Measurements from ENCODE around the gene DOC2A.
"Not testable (repeated sequence)": the region's sequence is repeated elsewhere in the genome, so short reads cannot be mapped to it uniquely, and the experiment has no call there.

DOC2A gene

DNA sequence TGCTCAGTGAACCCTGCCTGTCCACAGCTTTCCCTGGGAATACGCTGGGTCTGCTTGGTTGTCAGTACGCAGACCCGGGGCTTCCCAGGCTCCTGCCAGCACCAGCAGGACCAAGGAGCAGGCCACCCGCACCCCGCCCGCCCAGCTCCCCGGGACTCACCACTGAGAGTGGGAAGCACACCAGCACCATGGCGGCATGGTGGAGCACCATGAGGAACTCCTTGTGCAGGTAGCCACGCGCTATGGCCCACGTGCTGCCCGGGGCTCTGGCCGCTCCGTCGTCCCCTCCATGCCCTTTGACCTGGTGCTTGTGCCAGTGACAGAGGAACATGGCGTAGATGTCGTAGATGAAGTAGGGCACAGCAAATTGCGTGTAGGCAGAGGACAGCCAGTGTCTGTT is 15.6 kb upstream of the DOC2A start:
- Histone ChIP-seq H3K27me3 (ENCODE audit: control insufficient read depth in 1 of 2, insufficient read depth in 2 of 2, low read length in 2 of 2) (peaks cover 26 to 32% of the 10 kb centered on the region in 2 donors), H3K9ac (ENCODE audit: low read length in 2 of 2) (no peak overlapping the region), H3K4me1 (ENCODE audit: control insufficient read depth, insufficient read depth, low read length) (peaks cover 12% of the 10 kb centered on the region), H3K4me3 (ENCODE audit: low read length in 2 of 2) (no peak overlapping the region), H3K36me3 (ENCODE audit: control insufficient read depth in 2 of 2, insufficient read depth in 2 of 2, low read length in 2 of 2) (no peaks in the 10 kb centered on the region), H3K9me3 (ENCODE audit: control insufficient read depth in 2 of 2, low read length in 2 of 2) (no peaks in the 10 kb centered on the region), H3K27ac (ENCODE audit: low read length) (no peak overlapping the region)

DNA sequence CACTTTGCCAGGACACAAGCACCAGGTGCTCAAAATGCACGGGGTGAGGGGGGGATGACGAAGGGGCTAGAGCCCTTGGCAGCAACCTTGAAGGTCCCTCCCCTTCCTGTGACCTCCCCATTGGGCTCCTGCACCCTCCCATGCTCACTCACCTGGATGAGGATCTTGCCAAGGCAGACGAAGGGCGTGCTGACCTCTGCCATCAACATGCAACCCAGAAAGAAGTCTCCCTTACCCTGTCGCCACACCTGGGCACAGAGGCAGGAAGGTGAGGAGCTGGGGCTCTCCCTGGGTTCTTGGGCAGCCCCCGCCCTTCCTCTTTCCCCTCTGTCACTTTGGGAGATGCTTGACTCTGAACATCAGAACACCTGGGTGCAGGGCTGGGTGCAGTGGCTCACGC is 14.7 kb upstream of the DOC2A start:
- Histone ChIP-seq H3K9ac (ENCODE audit: low read length in 2 of 2) (no peak overlapping the region), H3K9me3 (ENCODE audit: control insufficient read depth in 2 of 2, low read length in 2 of 2) (no peaks in the 10 kb centered on the region), H3K27ac (ENCODE audit: low read length) (no peak overlapping the region), H3K4me1 (ENCODE audit: control insufficient read depth, insufficient read depth, low read length) (peaks cover 13% of the 10 kb centered on the region), H3K4me3 (ENCODE audit: low read length in 2 of 2) (no peak overlapping the region), H3K27me3 (ENCODE audit: control insufficient read depth in 1 of 2, insufficient read depth in 2 of 2, low read length in 2 of 2) (peaks cover 23 to 25% of the 10 kb centered on the region in 2 donors), H3K36me3 (ENCODE audit: control insufficient read depth in 2 of 2, insufficient read depth in 2 of 2, low read length in 2 of 2) (no peaks in the 10 kb centered on the region)

DNA sequence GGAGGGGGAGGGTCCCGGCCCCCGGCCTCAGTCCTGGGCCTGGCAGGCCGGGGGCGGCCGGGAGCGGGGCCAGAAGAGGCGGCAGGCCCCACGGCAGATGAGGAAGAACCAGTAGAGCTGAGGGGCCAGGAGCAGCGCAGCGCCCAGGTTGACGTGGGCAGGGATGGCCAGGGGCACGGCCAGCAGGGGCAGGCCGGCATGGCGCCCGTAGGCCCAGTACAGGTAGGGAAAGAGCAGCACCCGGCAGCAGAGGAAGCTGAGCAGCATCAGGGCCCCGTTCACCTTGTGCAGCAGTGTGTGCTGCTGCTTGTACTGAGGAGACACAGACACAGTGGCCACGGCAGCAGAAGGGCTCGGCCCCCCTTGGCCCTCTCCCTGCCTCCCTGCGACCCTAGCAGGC is 14.3 kb upstream of the DOC2A start:
- Histone ChIP-seq H3K36me3 (ENCODE audit: control insufficient read depth in 2 of 2, insufficient read depth in 2 of 2, low read length in 2 of 2) (no peaks in the 10 kb centered on the region), H3K9me3 (ENCODE audit: control insufficient read depth in 2 of 2, low read length in 2 of 2) (no peaks in the 10 kb centered on the region), H3K27ac (ENCODE audit: low read length) (no peak overlapping the region), H3K9ac (ENCODE audit: low read length in 2 of 2) (no peak overlapping the region), H3K4me3 (ENCODE audit: low read length in 2 of 2) (no peak overlapping the region), H3K27me3 (ENCODE audit: control insufficient read depth in 1 of 2, insufficient read depth in 2 of 2, low read length in 2 of 2) (peaks cover 22% of the 10 kb centered on the region in 2 donors), H3K4me1 (ENCODE audit: control insufficient read depth, insufficient read depth, low read length) (peaks cover 13% of the 10 kb centered on the region)

DNA sequence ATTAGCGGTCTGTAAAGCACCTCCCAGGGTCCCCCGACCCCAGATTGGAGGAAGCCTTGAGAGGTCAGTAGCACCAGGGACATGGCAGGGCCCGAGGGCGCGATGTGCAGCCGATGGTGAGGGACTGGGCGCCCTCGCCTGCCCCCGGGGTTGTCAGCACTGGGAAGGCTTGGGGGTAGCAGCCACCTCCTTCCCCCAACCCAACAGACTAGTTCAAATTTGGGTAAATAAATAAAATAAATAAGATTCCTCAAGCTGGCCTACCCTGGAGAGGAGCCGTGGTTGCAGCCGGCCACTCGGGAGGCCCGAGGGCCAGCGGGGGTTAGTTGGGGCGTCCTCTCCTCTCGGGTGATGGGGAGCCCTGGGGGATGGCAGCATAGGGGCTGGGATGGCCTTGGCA is 13.6 kb upstream of the DOC2A start:
- peaks cover 15% of the 10 kb centered on the region in 2 donors for H3K27me3 ChIP-seq (ENCODE audit: control insufficient read depth in 1 of 2, insufficient read depth in 2 of 2, low read length in 2 of 2)

DNA sequence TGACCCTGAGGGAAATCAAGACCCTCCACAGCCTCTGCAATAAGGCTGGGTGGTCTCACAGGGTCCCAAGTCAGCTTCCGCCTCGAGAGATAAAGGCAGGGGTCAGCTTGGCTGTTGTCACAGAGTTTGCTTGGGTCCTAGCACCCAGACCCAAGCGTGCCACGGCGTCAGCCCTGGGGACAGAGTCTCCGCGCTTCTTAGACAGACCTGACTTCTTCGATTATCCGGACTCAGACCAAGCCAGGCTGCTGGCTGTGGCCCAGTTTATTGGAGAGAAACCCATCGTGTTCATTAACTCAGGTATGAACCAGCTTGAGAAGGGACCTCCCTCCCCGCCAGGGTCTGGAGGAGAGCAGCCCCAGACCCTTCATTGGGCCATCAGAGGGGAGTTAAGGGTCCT is 12.8 kb upstream of the DOC2A start:
- no peak overlapping the region for H3K27ac ChIP-seq (ENCODE audit: low read length)
- peaks cover 13% of the 10 kb centered on the region for H3K4me1 ChIP-seq (ENCODE audit: control insufficient read depth, insufficient read depth, low read length)
- peaks cover 6 to 12% of the 10 kb centered on the region in 2 donors for H3K27me3 ChIP-seq (ENCODE audit: control insufficient read depth in 1 of 2, insufficient read depth in 2 of 2, low read length in 2 of 2)
- H3K9ac ChIP-seq (ENCODE audit: low read length in 2 of 2) = no peak overlapping the region
- H3K4me3 ChIP-seq (ENCODE audit: low read length in 2 of 2) = no peak overlapping the region
- no peaks in the 10 kb centered on the region for H3K9me3 ChIP-seq (ENCODE audit: control insufficient read depth in 2 of 2, low read length in 2 of 2)
- no peaks in the 10 kb centered on the region for H3K36me3 ChIP-seq (ENCODE audit: control insufficient read depth in 2 of 2, insufficient read depth in 2 of 2, low read length in 2 of 2)

More for the DNA sequence above, 13.6 kb upstream of the DOC2A start:
- Histone ChIP-seq H3K27ac (ENCODE audit: low read length) (no peak overlapping the region), H3K36me3 (ENCODE audit: control insufficient read depth in 2 of 2, insufficient read depth in 2 of 2, low read length in 2 of 2) (no peaks in the 10 kb centered on the region), H3K4me3 (ENCODE audit: low read length in 2 of 2) (no peak overlapping the region), H3K9me3 (ENCODE audit: control insufficient read depth in 2 of 2, low read length in 2 of 2) (no peaks in the 10 kb centered on the region), H3K4me1 (ENCODE audit: control insufficient read depth, insufficient read depth, low read length) (peaks cover 13% of the 10 kb centered on the region), H3K9ac (ENCODE audit: low read length in 2 of 2) (no peak overlapping the region)

DNA sequence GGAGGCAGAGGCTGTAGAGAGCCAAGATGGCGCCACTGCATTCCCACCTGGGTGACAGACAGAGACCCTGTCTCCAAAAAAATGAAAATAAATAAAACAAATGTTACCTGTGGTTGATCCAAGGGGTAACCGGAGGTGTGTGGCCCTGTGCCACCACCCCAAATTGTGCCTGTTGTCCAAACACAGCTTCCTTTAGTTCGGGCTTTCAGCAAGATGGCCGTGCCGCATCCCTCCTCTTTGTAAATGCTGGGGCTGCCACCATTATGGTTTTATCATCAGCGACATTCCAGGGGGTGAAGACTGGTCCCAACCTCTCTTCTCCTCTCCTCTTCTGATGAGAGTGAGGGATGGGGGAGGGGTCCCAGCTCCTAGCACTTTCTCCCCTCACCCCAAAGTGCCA is 12.1 kb upstream of the DOC2A start, which contains the start of gene C16orf92:
TSS of gene C16orf92 (plus strand) at position 312 of the 400 bp plus-strand sequence. CDS start 143 bp downstream, outside the sequence.
- Histone ChIP-seq H3K4me3 (ENCODE audit: low read length in 2 of 2) (no peak within 1 kb of the TSS), H3K4me1 (ENCODE audit: control insufficient read depth, insufficient read depth, low read length) (peaks cover 13% of the 10 kb centered on the region), H3K9ac (ENCODE audit: low read length in 2 of 2) (no peak within 1 kb of the TSS), H3K27me3 (ENCODE audit: control insufficient read depth in 1 of 2, insufficient read depth in 2 of 2, low read length in 2 of 2) (peaks cover 5 to 6% of the 10 kb centered on the region in 2 donors), H3K36me3 (ENCODE audit: control insufficient read depth in 2 of 2, insufficient read depth in 2 of 2, low read length in 2 of 2) (no peaks in the 10 kb centered on the region), H3K27ac (ENCODE audit: low read length) (no peak within 1 kb of the TSS), H3K9me3 (ENCODE audit: control insufficient read depth in 2 of 2, low read length in 2 of 2) (no peaks in the 10 kb centered on the region)

DNA sequence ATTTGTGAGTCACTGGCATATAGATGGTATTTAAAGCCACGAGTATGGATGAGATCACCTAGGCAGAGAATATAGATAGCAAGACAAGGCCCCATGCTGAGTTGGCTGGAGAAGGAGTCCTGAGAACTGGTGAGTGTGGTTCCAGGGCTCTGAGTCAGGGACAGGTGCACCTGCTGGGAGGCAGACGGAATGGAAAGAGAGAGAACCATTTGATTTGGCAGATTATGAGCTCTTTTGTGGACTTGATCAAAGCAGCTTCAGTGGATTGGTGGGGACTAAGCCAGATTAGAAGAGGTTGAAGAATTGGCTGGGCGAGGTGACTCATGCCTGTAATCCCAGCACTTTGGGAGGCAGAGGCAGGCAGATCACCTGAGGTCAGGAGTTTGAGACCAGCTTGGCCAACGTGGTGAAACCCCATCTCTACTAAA is 7.9 kb upstream of the DOC2A start:
- H3K9me3 ChIP-seq (ENCODE audit: control insufficient read depth in 2 of 2, low read length in 2 of 2) = no peaks in the 10 kb centered on the region
- peaks cover 11% of the 10 kb centered on the region for H3K4me1 ChIP-seq (ENCODE audit: control insufficient read depth, insufficient read depth, low read length)
- no peak overlapping the region for H3K9ac ChIP-seq (ENCODE audit: low read length in 2 of 2)
- no peak overlapping the region for H3K27ac ChIP-seq (ENCODE audit: low read length)
- H3K4me3 ChIP-seq (ENCODE audit: low read length in 2 of 2) = no peak overlapping the region
- H3K36me3 ChIP-seq (ENCODE audit: control insufficient read depth in 2 of 2, insufficient read depth in 2 of 2, low read length in 2 of 2) = no peaks in the 10 kb centered on the region
- H3K27me3 ChIP-seq (ENCODE audit: control insufficient read depth in 1 of 2, insufficient read depth in 2 of 2, low read length in 2 of 2) = no peaks in the 10 kb centered on the region

DNA sequence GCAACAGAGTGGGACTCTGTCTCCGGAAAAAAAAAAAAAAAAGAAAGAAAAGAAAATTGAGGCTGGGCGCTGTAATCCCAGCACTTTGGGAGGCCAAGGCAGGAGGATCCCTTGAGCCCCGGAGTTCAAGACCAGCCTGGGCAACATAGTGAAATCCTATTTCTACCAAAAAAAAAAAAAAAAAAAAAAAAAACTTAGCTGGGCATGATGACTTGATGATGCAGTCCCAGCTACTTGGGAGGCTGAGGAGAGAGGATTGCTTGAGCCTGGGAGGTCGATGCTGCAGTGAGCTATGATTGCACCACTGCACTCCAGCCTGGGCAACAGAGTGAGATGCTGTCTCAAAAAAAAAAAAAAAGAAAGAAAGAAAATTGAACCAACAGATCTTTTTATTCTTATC is 7.1 kb upstream of the DOC2A start:
- H3K27me3 ChIP-seq (ENCODE audit: control insufficient read depth in 1 of 2, insufficient read depth in 2 of 2, low read length in 2 of 2); H3K27ac ChIP-seq (ENCODE audit: low read length); H3K36me3 ChIP-seq (ENCODE audit: control insufficient read depth in 2 of 2, insufficient read depth in 2 of 2, low read length in 2 of 2); H3K9ac ChIP-seq (ENCODE audit: low read length in 2 of 2); H3K9me3 ChIP-seq (ENCODE audit: control insufficient read depth in 2 of 2, low read length in 2 of 2); H3K4me3 ChIP-seq (ENCODE audit: low read length in 2 of 2): not testable (repeated sequence)
- H3K4me1 ChIP-seq (ENCODE audit: control insufficient read depth, insufficient read depth, low read length) = peaks cover 11% of the 10 kb centered on the region

DNA sequence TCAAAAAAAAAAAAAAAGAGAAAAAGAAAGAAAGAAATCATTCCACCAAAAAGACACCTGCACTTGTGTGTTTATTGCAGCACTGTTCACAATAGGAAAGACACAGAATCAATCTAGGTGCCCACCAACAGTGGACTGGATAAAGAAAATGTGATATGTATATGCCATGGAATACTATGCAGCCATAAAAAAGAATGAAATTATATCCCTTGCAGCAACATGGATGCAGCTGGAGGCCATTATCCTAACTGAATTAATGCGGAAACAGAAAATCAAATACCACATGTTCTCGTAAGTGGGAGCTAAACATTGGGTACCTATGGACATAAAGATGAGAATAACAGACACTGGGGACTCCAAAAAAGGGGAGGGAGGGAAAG is 6.4 kb upstream of the DOC2A start:
- no peak overlapping the region for H3K9ac ChIP-seq (ENCODE audit: low read length in 2 of 2)
- H3K27me3 ChIP-seq (ENCODE audit: control insufficient read depth in 1 of 2, insufficient read depth in 2 of 2, low read length in 2 of 2) = peaks cover 0 to 1% of the 10 kb centered on the region in 2 donors
- no peak overlapping the region for H3K27ac ChIP-seq (ENCODE audit: low read length)
- peaks cover 11% of the 10 kb centered on the region for H3K4me1 ChIP-seq (ENCODE audit: control insufficient read depth, insufficient read depth, low read length)
- H3K4me3 ChIP-seq (ENCODE audit: low read length in 2 of 2) = no peak overlapping the region
- H3K36me3 ChIP-seq (ENCODE audit: control insufficient read depth in 2 of 2, insufficient read depth in 2 of 2, low read length in 2 of 2) = no peaks in the 10 kb centered on the region
- no peaks in the 10 kb centered on the region for H3K9me3 ChIP-seq (ENCODE audit: control insufficient read depth in 2 of 2, low read length in 2 of 2)

DNA sequence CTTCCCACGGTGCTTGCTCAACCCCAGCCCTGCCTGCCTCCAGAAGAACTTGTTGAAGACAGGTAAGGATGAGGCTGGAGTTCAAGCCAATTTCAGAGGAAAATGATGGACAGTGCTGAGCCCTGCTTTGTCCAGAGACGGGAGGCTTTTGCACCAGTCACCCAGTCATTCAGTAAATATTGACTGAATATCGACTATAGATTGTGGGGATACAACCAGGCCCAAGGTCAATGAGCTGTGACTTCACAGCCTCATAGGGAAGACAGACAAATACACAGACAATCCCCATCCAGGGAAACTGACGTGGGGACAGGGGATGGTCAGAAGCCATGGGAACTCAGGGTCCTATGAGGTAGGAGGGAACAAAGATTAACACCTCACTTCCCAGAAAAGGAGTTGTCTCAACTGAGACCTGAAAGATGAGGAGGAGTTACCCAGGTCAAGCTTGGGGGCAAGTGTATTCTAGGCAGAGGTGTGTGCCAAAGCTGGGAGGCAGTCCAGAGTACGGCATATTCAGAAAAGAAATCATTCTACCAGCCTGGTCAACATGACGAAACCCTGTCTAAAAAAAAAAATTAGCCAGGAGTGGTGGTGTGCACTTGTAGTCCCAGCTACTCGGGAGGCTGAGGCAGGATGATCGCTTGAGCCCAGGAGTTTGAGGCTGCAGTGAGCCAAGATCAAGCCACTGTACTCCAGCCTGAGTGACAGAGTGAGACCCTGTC is 5.9 kb upstream of the DOC2A start:
- H3K4me1 ChIP-seq (ENCODE audit: control insufficient read depth, insufficient read depth, low read length) = peaks cover 8% of the 10 kb centered on the region
- no peak overlapping the region for H3K9ac ChIP-seq (ENCODE audit: low read length in 2 of 2)
- no peak overlapping the region for H3K4me3 ChIP-seq (ENCODE audit: low read length in 2 of 2)
- no peaks in the 10 kb centered on the region for H3K36me3 ChIP-seq (ENCODE audit: control insufficient read depth in 2 of 2, insufficient read depth in 2 of 2, low read length in 2 of 2)
- H3K27ac ChIP-seq (ENCODE audit: low read length) = no peak overlapping the region
- peaks cover 5 to 7% of the 10 kb centered on the region in 2 donors for H3K27me3 ChIP-seq (ENCODE audit: control insufficient read depth in 1 of 2, insufficient read depth in 2 of 2, low read length in 2 of 2)
- H3K9me3 ChIP-seq (ENCODE audit: control insufficient read depth in 2 of 2, low read length in 2 of 2) = no peaks in the 10 kb centered on the region

DNA sequence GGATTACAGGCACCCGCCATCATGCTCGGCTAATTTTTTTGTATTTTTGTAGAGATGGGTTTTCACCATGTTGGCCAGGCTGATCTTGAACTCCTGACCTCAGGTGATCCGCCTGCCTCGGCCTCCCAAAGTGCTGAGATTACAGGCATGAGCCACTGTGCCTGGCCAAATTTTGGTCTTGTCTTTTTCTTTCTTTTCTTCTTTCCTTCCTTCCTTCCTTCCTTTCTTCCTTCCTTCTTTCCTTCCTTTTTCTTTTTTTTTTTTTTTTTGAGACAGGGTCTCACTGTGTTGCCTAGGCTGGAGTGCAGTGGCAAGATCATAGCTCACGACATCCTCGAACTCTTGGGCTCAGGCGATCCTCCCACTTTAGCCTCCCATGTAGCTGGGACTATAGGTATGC is 4.6 kb upstream of the DOC2A start:
- not testable (repeated sequence) for H3K27ac ChIP-seq (ENCODE audit: low read length)

More for the DNA sequence above, 4.6 kb upstream of the DOC2A start:
- not testable (repeated sequence) for H3K4me3 ChIP-seq (ENCODE audit: low read length in 2 of 2); H3K9ac ChIP-seq (ENCODE audit: low read length in 2 of 2); H3K36me3 ChIP-seq (ENCODE audit: control insufficient read depth in 2 of 2, insufficient read depth in 2 of 2, low read length in 2 of 2); H3K9me3 ChIP-seq (ENCODE audit: control insufficient read depth in 2 of 2, low read length in 2 of 2); H3K4me1 ChIP-seq (ENCODE audit: control insufficient read depth, insufficient read depth, low read length)
- H3K27me3 ChIP-seq (ENCODE audit: control insufficient read depth in 1 of 2, insufficient read depth in 2 of 2, low read length in 2 of 2) = peaks cover 11 to 18% of the 10 kb centered on the region in 2 donors
